NCI-H1417 treated with DMSO at 0.1 percent for 48 hours (cell line): ENCODE data around the gene PAAF1.
A peak's percentile ranks its signal among the peaks of the same experiment; 100 is the strongest.
"Not testable (repeated sequence)": the region's sequence is repeated elsewhere in the genome, so short reads cannot be mapped to it uniquely, and the experiment has no call there.

Experiments used
- DNase-seq: peaks from one replicate; lab custom pipeline; 2025; lab: John Stamatoyannopoulos, UW

PAAF1 gene

DNA sequence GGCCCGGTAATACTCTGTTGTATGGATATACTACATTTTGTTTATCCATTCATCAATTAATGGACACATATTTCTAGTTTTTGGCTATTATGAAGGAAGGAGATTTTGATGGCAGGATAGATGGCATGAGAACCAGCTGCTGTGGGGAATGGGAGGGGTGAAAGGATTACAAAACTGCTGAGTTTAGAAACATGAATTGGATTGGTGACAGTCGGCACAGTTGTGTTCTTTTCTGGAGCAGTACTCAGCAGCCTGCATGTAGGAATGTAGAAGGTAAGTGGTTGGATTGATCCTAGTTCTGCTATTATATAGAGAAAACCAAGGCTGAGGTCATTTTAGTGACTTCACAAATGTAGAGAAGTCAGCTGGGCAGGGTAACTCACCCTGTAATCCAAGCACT is 7.1 kb downstream of the PAAF1 start:
- no peak for DNase-seq

DNA sequence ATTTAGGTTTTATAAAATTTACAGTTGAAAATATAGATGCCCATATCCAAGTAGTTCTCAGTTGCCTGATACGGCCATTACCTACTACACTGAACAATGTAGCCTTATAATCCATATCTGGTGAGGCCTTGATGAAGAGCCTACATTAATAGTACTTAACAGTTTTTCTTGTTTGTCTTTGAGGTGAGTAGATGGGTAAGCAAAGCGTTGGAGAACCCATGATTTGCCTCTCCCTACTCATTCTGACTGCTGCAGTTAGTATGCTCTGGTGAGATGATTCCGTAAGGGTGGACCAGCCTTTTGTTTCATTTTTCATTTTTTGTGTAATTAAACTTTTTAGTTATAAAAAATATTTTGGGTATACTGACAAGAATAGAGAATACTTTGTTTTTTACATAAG is 11.4 kb downstream of the PAAF1 start:
- DNase-seq, result no peak

DNA sequence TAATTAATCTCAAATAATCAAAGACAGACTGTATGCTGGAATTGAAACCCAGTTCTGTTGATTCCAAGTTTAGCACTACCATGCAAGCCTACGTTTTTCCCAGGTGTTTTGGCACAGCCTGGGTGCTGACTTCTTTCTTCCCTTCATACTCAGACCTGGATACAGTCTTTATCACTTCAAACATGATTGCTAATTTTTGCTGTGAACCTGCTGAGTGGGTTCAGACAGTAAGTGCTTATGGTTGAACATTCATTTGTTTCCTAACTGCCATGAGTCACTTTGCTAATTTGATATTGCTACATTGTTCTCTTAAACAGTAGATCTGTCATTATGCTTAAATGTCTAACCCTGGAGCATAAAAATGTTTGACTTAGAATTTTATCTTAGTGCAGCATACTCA is 12.2 kb downstream of the PAAF1 start:
- DNase-seq, result no peak

DNA sequence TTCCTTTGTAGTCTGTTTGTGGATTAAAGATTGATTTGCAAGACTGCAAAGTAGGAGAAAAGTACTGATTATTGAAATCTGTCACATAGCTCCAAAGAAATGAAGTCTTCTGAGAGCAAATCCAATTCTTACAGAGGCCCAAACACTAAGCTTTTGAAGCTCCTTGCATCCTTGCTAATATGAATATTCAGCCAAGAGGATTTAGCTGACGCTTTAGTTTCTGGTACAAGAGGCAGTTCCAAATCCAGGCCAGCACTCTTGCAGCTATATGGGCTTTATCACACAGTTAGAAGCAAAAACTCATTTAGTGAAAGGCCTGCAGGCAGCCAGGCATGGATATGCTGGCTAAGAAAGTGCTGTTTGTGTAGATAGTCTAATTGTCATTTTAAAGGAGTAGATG is 12.7 kb downstream of the PAAF1 start:
- no peak for DNase-seq

DNA sequence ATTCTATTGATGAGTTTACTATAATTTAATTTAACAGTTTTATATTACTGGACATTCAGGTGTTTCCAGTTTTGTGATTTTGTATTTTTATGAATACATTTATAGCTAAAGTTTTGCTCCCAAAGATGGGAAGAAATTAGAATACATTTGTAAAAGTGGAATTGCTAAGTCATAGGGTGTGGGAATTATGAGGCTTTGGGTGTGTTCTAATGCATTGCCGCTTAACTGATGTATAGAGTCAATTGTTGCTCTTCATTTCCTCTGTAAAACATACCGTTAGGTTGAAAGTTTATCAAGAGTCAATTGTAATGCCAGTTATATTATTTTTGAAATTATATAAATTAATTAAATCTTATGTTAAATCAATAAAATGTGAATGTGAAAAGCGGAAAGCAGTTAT is 16.2 kb downstream of the PAAF1 start:
- no peak for DNase-seq

DNA sequence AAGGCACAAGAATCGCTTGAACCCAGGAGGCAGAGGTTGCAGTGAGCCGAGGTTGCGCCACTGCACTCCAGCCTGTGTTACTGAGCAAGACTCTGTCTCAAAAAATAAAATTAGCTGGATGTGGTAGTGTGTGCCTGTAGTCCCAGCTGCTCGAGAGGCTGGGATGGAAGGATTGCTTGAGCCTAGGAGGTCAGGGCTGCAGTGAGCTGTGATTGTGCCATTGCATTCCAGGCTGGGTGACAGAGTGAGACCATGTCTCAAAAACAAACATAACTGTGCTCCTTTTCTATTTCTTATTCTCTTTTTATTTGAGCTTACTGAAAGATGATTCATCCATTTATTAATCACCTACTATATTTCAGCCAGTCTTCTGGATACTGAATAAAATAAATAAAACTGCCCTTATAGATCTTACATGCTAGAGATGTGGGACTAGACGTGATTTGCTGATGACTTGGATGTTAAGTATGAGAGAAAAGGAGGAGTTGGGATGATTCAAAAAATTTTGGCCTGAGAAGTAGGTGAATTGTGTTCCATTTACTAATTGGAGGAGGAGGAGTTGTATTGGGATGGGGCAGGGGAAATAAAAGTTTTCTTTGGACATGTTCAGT is 18.0 kb downstream of the PAAF1 start:
- DNase-seq, result no peak

DNA sequence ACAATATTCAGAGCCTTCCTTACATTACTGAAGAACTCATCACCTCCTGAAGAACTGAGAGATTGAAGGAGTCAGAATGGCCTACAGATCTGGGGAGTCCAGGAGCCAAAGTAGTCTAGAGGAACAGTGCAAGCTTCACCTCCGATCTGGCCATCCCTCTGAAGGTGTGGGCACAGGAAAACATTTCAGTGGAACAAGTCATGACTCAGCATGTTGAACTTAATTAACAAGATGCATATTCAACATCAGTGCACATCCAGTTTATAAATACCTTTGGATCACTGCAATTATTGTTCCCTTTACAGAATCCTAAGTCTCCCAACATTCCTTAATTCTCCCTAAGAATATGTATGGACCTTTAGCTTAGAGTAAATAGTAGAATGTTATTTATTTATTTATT is 25.5 kb downstream of the PAAF1 start:
- no peak for DNase-seq

DNA sequence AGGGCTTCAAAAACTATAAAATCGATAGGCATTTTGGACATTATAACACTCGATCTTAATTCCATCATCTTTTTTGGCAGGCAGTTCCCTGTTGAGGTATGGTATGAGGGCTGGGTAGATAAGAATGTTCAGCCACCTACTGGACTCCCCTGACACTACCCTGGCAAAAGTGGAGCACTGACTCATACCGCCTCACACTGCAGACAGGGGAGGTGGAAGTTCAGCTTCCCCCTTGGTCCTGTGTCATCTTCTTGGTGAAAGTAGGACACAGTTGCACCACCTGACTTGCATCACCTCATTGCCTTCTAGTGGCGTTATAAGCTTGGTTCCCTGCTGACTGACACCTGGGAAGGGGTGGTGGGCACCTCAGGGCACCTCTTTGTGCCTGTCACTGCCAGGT is 30.4 kb downstream of the PAAF1 start:
- DNase-seq, result no peak

DNA sequence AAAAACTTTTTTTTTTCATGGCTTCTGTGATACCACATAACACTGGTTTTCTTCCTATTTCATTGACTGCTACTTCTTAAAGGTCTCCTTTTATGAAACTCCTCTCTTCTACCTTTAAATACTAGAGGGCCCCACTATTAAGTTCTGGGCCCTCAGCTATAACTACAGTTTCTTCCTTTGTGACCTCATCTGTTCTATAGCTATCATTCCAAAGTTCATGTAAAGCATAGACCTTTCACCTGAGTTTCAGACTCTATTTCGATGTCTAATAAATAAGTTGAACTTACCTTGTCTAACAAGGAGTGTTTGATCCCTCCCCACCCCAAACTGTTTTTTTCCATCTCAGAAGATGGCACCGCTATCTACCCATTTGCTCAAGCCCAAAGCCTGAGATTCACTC is 35.2 kb downstream of the PAAF1 start:
- DNase-seq, result no peak

DNA sequence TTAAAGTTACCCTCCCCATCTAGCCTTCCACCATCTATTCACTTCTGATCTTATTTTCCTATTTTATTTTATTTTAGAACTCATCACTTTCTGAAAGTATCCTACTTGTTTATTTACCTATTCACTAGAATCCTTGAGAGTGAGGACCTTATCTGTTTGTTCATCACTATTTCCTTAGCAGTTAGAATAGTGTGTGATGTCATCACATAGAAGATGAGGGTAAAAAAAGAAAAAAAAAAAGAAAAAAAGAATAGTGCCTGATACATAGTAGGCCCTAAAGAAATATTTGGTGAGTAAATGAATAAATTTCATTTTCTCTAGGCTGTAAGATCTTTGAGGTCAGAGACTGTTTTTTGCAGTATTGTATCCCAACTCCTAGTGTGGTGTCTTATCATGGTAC is 36.7 kb downstream of the PAAF1 start:
- DNase-seq, result no peak

DNA sequence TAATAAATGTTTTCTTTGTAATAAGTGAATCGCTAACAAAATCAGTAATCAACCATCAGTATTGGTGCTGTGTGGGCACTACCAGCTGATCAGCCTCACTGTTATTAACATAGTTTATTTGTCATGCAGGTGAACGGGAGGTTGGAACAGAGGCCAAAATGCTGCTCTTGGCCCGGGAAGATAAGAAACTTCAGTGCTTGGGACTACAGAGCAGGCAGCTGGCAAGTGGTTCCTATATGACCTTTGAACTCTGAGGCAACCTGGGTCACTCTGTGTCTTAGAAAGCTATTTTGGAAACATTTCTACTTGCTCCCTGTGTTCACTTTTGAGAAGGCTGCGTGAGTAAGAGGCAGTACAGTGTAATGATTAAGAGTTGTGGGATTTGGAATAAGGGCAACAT is 37.5 kb downstream of the PAAF1 start:
- no peak for DNase-seq

DNA sequence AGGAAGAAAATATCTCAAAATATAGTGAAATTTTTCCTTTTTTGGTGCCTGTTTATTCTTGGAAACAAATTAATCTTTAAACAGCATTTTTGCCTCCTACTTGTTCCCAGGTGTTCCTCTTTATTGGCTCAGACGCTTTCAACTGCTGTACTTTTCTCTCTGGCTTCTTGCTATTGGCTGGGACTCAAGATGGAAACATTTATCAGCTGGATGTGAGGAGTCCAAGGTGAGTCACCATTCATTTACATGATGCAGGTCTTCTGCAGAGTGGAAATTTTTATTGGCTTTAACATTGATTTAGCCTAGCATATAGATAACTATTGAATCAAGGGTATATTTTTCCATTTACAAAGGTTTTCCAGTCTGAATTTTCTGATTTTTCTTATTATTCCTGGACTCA is 39.6 kb downstream of the PAAF1 start:
- no peak for DNase-seq

DNA sequence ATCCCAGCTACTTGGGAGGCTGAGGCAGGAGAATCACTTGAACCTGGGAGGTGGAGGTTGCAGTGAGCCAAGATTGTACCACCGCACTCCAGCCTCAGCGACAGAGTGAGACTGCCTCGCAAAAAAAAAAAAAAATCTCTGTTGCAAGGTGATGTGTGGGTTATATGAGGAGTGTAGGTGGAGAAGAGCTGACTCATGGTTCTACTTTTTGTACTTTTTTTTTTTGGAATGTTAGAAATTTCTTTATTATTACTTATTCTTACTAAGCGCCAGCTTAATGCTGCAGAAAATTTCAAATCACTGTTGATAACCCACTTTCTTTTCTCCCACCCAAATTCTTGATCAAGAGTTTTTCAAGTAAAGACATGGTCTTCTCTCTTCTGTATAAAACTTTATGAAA is 44.4 kb downstream of the PAAF1 start:
- DNase-seq, result no peak

DNA sequence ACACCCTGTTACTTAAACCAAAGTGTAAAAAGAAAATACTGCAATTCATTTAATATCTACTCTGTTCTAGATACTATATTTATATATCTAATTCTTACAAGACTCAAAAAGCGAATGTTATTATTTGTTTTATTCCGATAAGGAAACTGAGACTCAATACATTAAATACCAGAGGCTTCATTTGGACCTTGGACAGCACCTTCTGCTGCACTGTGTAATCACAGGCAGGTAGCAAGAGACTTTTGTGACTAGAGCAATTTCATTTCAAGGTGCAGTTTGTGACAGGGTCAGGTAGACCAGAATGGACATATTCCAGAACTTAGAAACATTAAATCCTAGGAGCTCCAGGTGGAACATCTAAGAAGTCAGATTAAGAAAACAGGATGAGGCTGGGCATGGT is 52.6 kb downstream of the PAAF1 start:
- no peak for DNase-seq

DNA sequence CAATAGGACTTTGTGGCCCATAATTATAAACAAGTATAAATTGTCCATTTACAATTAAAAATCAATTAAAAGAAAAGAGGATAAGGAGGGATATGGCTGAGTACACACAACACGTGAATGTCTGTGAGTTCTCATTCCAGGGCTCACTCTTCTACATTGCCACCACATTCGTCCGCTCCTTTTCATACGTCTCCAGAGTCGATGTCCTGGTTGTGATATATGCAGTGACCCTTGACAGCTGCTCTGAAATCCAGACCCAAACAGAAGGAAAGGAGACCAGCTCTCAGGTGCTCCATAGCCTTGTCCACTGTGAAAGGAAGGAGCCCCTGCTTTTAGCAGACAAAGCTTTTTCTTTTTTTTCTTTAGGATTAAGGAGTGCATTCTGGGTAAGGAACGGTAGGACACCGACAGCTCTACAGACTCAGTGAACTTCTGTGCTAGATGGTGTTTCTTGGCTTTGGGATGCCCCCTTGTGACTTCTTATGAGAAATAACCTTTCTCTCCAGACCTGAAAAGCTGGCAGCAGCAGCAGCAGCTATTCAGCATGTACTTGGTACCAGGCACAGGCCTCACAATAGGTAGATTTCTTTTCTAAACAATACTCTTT is 54.3 kb downstream of the PAAF1 start:
- DNase-seq, result peak; percentile 63

DNA sequence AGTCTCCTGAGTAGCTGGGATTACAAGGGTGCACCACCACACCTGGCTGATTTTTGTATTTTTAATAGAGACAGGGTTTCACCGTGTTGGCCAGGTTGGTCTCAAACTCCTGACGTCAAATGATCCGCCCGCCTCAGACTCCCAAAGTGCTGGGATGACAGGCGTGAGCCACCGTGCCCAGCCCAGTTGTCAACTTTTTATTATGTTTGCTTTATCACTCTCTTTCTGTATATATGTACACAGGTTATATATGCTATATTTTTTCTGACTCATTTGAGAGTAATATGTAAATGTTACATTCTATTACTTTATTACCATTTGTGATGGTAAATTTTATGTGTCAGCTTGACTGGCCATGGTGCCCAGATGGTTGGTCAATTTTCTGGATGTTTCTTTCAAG is 55.2 kb downstream of the PAAF1 start:
- DNase-seq, result no peak

DNA sequence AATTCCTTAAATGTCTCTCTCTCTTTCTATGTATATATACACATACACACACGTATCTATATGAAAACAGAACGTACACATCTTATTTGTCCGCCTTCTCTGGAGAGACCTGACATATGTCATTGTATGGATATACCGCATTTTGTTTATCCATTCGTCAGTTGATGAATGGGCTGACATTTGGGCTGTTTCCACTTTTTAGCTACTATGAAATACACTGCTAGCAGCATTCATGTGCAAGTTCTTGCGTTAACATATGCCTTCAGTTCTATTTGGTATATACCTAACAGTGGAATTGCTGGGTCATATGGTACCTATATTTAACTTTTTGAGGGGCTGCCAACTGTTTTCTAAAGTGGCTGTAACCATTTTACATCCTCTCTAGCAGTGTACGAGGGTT is 56.0 kb downstream of the PAAF1 start:
- DNase-seq, result no peak

DNA sequence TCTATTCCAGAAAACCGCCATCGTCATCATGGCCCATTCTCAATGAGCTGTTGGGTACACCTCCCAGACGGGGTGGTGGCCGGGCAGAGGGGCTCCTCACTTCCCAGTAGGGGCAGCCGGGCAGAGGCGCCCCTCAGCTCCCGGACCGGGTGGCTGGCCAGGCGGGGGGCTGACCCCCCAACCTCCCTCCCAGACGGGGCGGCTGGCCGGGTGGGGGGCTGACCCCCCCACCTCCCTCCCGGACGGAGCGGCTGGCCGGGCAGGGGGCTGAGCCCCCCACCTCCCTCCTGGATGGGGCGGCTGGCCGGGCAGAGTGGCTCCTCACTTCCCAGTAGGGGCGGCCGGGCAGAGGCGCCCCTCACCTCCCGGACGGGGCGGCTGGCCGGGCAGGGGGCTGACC is 59.2 kb downstream of the PAAF1 start:
- not testable (repeated sequence) for DNase-seq

DNA sequence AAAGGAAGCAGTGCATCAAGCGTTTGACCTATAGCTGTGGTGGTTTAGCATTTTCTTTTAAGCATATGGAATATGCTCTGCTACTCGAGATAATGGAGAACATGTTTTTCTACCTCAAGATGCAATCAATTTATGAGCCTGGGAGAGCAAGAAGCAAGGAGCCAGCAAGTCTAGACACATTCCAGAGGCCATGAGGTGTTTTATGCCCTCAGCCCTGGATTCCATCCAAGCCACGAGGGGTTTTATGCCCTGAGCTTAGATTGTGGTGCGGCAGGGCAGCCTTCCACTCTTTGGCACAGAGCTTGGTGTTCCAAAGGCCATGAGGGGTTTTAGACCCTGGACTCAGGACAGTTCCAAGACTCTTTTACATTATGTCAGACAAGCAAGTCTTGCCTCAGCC is 62.3 kb downstream of the PAAF1 start:
- DNase-seq, result no peak

DNA sequence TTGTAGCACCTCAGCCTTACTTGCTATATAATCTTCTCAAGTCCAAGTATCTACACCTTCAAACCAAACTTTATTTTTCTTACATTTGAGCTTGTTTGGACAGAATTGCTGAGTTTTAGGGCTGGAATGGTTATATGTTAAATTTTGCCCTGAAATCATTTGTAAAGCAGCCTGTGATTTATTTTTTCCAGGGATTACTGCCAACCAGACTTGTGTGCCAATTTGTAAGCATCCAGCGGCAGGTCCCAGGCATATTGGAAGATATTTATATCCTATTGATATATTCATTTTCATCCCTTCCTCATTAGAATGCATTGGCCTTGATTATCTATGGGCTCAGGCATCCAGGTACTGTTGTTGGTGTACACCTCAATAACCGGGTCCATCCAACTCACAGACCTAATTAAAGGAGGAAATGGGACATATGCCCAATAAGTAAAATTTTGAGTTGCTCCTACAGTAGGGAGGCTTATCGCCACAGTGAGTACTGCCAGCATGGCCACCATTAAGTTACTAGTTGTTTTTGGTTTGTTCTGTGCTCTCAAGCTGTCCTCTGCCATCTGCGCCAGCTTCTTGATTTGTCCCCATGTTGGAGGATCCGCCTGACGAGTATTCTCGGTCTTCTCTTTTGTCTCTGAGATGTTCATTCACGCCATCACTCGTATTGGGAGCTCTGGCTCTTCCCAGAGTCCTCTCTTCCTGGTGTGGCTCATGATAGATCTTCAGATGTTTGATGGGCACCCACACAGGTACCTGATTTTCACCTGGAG is 64.2 kb downstream of the PAAF1 start:
- DNase-seq, result no peak

DNA sequence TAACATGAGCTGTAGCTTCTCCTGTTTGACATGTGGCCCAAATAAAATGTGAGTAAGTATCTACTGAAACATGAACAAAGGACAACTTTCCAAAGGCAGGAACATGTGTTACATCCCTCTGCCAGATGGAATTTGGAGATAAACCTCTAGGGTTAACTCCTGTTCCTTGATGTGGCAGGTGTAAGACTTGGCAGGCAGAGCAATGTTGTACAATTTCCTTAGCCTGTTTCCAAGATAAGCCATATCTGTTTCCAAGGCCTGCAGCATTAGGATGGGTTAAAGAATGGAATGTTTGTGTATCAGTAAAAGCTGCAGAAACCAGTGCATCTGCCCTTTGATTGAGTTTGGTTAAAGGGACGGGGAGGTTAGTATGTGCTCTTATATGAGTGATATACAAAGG is 65.2 kb downstream of the PAAF1 start:
- no peak for DNase-seq

DNA sequence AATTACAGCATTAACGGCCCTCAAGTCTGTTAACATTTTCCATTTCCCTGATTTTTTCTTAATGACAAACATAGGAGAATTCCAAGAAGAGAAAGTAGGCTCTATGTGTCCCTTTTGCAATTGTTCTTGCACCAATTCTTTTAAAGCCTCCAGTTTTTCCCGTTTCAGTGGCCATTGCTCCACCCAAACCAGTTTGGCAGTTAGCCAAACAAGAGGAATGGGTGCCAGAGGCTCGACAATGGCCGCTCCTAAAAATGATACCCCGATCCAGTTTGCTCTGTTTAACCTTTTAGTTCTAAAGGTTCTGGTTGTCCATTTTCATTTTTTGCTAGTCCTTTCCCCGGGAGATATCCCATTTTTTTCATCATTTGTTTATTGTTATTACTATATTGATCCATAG is 67.3 kb downstream of the PAAF1 start:
- no peak for DNase-seq

DNA sequence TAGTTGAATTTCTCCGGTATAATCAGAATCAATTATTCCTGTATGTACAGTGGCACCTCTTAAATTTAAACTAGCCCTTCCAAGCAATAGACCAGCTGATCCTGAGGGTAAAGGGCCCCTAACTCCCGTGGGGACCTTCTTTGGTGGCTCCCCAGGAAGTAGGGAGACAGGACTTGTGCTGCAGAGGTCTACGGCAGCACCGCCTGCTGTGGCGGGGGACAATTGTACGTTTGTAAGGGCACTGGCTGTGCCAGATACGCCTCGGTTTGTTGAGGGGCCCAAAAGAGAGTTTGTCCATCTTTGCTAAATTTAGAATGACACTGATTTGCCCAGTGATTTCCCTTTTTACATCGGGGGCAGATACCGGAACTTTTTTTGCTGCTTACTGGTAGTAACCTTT is 68.1 kb downstream of the PAAF1 start:
- DNase-seq, result no peak

DNA sequence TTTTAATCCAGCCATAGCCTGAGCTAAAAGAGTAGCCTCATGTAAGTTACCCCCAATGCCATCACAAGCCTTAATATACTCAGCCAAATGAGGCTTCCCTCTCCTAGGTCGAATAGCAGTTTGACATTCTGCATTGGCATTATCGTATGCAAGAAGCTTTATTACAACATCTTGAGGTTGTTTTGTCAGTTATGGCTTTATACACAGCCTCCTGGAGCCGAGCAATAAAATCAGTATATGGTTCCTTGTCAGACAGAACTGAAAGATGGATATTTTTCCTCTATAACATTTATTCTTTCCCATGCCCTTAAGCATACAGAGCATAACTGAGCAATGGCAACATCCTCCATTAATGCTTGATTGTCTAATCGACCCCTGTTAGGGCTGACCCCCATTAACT is 68.6 kb downstream of the PAAF1 start:
- no peak for DNase-seq
